Stimulated activated CD8-positive, alpha-beta memory T cell treated with anti-CD3 and anti-CD28 coated beads, Interleukin-7, amount 100 ng/mL, for 1 hour (primary cell): Measurements from ENCODE around the gene WNT4.

ENCODE experiments used
- DNase-seq, 2 donors: peaks; one replicate each; pipeline ENCODE4 v3.0.0-alpha.2; 2020; ENCODE audit warnings: low read depth in 2 of 2

The WNT4 gene

DNA sequence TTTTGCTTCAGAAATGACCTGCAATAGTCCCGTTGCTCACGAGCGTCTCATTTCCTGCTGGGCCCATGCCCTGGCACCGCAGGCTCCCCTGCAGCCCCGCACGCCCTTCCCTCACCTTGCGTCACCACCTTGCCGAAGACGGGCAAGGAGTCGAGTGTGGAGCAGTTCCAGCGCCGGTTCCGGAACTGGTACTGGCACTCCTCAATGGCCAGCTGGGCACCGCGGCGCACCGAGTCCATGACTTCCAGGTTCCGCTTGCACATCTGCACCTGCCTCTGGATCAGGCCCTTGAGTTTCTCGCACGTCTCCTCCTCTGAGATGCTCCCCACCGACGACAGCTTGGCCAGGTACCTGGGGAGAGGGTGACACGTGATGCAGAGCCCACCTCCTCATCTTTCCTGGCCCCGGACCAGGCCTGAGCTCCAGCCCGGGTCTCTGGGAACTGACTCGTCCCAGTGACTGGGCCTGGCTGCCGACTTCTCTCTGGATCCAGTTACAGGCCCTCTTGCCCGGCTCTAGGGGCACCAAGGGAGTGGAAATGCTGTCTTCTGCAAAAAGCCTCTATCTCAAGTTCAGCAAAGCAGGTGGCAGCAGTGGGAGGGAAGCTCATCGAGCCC lies 13.3 kb downstream of the WNT4 start:
- DNase-seq: no peak

DNA sequence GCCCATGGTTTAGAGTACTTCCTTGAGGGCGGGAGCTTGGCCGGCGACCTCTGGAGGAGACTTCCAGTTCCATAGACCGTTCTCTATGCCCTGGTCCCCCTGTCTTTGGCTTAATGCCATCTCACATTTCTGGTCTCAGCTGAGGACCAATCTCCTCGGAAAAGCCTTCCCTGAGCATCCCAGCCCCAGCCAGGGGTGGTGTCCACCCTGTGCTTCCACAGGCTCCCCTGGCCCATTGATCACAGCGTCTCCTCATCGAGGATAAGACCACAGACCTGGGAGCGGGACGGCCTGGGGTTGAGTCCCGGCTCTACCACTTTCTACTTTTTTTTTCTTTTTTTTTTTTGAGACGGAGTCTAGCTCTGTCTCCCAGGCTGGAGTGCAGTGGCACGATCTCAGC lies 14.5 kb downstream of the WNT4 start:
- no peak for DNase-seq

DNA sequence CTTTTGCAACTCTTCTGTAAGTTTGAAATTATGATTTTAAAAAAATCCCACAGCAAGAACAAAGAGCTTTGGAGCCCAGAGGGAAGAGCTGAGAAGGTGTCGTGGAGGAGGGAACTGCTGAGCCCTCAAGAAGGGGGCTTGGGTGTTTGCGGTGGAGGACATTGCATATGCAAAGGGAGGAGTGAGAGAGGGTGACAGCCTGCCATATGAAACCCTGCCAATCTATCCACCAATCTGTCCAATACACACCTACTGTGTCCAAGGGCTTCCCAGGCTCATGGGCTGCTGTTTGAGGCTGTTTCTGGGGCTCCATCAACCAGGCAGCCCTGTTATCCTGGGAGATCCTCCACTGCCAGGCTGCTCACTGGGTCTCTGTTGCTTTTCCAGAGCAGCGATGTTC lies 15.2 kb downstream of the WNT4 start:
- no peak for DNase-seq

DNA sequence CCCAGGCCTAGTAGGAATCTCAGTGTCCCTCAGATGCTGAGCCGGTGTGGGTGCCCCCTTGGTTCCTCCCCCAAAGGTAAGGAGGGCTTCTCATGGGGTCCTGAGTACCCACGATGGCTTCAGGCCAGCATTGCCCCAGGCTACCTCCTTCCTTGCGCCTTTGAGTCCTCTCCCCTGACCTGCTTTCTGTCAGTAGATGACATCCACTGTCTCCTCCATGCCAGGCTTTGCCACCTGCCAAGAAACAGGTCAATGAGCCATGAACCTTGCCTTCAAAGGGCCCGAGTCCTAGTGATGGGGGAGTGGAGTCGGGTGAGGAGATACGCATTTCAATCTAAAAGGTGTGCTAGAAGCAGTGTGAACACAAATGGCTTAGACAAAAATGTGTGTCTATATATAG lies 15.6 kb downstream of the WNT4 start:
- DNase-seq: no peak

DNA sequence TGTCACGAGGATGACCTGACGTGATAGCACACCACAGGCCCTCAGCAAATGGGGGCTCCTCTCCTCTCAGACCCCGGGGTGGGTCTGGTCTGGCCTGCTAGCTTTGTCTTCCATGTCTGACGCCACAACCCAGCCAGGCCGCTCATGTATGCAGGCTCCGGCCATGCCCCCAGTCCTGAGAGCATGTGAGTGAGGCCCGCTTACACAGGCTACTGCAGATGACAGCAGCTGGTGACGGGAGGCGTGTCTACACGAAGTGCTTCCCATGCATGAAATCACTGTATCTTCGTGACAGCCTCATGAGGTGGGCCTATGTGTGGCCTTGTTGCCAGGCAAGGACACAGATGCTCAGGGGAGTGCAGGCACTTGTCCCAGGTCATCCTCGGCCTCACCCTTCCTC lies 16.4 kb downstream of the WNT4 start:
- no peak for DNase-seq

DNA sequence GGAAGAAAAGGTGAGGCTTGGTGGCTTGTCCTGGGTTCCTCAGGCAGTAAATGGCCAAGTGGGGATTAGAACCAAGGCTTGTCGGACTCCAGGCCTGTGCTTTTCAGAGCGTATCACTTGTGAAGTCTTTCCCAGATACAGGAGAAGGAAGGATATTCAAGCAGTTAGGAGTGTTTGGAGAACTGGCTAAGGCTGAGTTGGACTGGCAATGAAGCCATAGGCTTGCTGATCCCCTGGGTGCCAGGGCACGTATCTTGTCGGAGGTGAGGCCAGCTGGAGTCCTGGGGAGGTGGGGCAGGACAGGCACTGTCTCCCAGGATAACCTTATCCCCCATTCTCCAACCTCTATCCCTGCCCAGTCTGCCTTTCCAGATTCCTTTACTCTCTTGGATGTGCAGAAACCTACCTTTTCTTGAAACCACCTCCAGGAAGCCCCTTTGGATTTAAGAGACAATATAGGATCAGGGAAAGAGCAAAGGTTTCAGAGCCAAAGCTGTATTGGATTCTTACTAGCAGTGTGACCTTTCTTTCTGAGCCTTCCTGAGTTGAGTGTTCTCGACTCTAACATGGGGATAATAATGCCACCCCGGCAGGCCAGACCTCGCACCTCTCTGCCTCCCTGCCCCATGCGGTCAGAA lies 18.2 kb downstream of the WNT4 start:
- DNase-seq: no peak

DNA sequence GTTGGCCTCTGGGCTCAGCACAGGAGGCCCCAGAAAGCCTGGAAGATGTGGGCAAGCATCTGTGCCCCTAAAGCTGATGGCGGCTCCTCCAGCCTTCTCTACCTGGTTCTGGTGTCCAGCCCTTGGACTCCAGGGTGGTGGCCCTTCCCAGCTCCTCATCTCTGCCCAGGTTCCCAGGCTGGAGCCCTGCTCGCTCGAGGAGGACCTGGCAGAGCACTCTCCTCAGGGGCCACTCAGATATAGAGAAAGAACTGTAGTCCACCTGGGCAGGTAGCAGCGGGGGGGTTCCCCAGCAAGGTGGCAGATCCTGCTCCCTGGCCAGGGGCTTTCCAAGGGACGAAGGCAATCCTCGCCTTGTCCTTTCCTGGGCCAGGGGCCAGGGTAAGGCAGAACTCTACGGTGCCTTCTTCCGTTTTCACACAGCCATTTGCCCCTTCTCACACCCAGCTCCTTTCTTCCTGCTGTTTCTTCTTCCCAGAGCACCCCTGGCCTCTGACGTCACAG lies 18.9 kb downstream of the WNT4 start:
- DNase-seq: no peak

DNA sequence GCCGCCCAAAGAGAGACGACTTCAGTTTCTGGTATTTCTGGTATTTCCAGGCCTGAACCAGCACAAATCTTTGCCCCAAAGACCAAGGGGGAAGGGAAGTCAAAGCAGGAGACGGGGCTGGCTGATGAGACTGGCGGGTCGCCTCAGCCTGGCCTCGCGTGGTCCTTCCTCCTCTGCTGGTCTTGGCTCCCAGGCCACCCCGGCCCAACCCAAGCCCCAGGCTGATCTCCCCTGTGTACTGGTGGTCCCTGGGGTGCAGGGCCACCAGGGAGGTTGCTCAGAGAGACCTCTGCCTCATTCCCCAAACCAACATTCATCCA lies 19.9 kb downstream of the WNT4 start:
- no peak for DNase-seq

DNA sequence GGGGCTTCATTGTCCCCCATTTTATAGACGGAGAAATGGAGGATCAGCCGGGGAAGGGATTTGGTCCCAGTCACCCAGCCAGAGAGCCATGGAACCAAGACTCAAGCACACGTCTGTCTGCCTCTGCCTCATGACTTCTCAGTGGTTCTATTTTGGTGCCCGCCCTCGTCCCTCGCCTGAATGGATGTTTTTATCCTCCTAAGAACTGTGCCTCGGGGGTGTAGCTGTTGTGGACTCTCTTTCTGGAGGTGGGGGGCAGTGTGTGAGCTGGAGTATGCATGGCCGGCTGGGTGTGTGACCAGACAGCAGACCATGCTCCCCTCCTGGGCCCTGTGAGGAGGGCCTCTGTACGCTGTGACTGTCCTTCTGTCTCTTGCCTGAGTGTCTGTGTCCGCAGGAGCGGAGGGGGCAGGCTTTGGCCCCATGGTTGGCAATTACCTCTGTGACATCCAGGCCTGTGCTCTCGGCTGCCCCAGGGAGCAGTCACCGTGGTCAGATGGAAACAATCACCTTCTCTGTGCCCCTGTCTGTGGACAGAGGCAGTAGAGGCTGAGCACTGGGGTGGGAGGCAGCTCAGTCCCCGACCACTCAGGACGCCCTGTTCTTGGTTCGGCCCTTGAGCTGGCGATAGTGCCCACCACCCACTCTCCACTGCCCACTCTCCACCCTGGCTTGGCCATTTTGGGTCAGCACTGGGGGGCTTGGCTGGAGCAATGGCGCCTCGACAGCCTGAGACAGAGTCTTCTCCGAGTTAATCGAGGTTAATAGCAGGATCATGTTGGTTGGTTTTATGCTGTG lies 20.4 kb downstream of the WNT4 start:
- no peak for DNase-seq

DNA sequence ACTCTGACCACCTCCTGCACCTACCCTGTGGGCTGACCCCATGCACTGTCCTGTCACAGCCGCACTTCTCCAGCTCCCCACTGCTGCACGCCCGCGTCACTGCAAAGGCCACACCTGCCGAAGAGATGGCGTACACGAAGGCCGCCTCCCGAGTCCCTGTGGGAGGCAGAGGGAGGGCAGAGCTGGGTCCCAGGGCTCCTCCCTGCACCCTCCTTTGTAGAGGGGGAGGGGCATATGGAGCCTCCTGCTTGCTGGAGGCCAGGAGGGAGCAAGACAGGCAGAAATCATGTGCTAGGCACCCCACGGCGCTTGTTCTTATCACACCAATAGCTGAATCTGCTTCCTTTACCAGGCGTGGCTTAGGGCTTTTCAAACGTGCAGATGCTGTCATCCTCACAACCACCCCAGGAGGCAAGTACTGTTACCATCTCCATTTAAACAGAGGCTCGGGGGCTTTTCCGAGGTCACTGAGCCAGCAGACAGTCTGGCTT lies 21.4 kb downstream of the WNT4 start:
- DNase-seq: no peak

DNA sequence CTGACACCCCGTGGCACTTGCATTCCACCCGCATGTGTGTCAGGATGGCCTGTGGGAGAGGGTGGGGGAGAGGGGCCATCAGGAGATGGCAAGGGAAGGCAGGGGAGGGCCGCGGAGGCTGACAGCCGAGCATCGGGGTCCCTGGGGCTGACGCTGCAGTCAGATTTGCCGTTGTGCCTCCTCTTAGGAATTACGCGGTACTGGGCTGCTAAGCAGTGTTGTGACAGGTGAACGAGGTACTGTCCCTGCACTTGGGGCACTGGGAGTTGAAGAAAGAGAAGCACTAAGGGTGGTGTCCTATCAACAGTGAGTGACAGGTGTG lies 22.5 kb downstream of the WNT4 start:
- DNase-seq: no peak

DNA sequence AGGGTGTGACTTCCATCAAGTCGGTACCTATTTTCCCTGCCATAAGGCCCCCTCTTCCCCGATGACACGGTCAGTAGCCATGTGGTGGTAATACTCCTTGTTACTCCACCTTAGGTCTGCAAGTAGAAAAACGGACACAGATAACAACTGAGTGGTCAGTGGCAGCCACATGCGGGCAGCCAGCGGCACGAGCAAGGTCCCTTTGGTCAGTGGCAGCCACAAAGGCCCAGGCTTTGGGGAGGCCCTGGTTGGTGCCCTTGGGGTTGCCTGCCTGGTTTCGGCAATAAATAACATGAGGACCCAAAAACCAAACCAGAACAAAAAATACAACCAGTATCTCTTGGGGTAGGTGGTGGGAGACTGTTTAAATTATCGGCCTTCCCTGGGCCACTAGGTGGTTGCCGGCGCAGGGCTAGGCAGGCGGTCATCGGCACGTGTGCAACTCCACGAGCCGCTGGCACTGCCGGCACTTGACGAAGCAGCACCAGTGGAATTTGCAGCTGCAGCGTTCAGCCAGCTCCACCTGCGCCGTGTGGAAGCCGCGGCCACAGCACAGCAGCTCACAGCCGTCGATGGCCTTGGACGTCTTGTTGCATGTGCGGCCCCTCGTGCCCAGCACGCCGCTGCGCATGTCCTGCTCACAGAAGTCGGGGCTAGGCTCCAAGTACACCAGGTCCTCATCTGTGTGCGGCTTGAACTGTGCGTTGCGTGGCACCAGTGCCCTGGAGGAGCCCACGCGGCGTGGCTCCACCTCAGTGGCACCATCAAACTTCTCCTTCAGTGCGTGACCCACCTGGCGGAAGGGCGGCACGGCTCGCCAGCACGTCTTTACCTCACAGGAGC lies 23.1 kb downstream of the WNT4 start:
- DNase-seq: no peak

DNA sequence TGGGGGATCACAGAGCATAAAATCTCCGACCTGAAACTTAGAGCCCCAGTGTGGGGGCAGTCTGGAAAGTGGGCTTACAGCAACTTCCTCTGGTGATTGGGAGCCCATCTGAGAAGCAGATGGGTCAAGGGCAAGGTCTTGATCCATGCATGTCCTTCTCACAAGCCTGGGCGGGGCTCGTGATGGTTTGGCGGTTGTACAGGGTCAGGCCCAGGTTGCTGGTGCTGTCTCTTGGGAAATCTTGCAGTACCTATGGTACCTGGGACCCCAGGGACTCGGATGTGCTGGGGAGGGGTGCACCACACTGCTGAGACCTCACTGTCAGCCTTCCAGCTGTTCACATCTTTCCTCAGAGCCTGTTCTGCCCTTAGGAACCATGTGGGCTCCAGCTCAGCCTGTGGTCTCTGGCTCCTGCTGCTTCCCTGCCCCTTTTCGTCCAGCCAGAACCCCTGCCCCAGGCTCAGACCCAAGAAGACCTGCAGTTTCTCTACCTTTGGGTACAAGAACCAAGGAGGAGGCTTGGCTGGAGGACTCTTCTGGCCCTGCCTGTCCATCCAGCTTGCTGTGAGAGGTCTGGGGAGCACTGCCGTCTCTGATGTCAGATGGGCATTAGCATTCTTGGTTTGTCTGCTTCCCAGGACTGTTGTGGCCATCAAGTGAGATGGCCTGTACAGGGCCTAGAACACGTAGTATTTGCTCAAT lies 24.5 kb downstream of the WNT4 start:
- DNase-seq: no peak

DNA sequence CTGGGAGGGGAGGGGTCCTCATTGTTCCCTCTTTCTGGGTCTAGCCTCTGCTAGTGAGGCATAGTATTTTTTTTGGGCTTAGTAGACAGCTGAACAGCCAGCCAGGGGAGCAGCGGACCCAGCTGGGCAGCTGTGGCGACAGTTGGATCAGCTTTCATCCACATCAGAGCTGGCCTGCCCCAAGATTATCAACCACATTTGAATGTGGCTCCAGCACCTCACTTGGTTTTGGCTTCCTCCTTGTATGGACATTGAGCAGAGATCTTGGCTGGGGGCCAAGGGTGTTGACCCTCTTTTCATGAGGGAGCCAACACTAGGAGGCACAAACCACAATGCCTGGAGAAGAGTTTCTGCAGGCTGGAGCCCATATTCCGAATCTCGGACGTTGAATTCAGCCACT lies 25.0 kb downstream of the WNT4 start:
- no peak for DNase-seq

DNA sequence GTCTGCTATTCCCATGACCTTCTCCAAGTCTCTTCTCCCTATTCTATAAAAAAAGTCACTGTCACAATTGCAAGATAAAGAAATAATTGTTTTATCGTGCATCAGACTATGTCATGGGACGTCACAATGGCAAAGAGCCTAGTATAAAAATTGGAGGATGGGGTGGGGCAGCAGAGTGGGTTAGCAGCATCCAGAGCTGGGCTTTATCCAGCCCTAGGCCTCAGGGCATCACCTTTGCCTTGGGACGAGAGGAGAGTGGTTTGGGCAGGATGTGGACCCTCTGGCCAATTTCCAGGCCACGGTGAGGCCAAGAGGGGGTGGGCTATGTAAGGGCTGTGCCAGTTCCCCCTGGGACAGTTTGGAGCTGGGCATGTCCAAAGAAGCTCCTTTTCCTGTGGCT lies 25.7 kb downstream of the WNT4 start:
- no peak for DNase-seq

DNA sequence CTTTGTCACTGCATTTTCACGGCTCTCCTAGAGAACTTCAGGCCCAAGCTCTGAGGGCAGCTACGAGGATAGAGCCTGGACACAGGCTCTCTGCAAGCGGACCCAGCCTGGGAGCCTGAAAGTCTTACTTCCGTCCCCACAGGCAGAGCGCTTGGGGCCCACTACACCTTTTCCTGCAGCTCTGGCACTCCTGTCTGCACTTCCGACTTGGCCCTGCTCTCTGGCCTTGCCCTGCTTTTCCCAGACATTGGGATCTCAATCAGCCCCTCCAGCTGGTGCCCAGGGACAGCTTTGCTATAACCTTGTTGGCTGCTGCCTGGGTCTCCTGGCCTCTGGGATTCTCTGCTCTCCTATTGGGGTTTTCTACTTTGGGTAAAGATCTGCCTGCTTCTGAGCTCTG lies 27.6 kb downstream of the WNT4 start:
- DNase-seq: no peak

DNA sequence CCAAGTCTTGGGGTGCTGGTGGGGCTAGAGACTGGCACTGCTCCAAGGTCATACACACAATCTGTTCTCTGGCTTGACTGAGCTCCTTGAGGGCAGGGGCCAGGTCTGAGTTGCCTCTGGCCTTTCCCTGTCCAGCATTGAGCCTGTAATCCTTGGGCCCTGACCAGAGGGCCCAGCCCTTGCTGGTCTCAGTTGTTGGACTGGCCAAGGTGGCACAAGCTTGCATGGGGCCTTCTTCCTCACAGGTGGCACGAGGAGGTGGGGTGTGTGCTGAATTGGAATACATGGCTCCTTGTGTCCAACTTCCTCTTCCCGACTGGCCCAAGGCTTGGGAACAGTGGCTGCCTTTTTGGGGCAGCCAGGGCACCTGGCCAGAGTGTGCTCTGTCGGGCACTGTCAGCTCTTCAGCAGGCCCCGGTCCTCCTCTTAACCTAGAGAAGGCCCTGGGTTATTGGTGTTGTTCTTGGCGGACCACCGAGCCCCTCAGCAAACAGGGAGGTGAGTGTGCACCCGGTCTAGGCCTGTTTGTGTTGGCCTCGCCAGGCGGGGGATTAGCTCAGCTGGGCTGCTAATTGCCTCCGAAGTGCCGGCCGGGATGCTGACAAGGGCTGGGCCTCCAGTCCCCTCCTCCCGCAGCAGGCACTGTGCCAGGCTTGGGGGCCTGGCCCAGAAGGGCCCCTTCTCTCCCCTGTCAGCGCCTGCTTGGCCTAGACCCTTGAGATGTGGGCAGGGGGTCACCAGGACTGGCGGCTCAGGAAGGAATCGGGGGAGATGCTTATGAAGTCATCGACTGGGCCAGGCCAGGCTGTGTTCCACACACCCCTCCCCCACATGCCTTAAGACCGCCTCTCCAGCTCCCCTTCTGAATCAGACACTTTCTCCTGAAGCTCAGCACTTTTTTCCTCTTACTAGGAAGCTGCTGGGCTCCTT lies 28.5 kb downstream of the WNT4 start:
- no peak for DNase-seq

DNA sequence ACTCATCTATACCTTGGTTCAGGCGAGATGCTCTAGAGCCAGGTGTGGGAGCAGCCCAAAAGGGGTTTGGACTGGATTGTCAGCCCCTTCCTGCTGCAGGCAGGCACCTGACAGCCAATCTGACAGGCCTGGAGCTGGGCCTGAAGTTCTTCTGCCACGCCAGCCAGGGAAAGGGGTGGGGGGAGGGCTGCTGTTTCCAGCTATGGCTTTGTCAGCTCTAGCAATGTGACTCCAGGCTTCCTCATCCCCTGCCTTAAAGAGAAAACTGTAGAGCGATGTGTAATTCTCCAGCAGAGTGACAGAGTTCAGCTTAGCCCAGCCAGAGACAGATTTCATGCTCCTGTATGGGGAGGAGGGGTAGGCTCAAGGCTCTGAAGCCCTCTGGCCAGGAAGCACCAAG lies 30.3 kb downstream of the WNT4 start:
- no peak for DNase-seq

DNA sequence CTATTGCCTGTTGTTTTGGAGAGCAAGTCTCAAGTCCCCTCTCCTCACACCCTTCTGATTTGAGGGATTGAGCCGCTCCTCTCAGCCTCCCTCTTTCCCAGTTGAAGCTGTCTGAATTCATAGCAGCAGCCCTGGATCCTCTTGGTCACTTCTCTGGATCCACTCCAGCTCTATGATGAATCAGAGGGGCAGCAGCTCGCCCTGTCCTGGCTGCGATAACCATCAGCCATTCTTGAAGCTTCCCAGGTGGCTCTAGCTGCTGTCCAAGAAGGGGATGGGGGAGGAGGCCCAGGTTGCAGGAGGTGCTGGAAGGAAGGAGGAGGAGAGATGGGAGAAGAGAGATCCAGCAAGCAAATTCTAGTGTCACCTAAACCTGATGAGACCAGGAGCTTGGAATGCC lies 31.3 kb downstream of the WNT4 start:
- DNase-seq: no peak

DNA sequence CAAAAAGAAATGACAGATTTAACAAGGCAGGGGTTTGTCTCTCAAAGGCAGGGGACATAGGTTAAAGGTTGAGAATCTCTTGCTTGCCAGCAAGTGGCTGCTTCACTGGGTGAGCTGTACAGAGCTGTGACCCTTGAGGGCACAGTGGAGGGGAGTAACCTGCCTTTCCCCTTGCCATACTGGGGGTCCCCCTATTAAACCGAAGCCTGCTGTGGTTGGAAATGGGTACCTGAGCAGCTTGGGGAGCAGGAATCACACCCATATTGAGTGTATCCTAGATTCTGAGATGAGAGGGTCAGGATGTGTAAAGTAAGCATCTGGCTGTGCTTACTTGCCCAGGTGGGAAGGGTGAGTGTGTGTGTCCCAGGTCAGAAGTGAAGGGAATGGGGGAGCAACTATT lies 31.8 kb downstream of the WNT4 start:
- no peak for DNase-seq

DNA sequence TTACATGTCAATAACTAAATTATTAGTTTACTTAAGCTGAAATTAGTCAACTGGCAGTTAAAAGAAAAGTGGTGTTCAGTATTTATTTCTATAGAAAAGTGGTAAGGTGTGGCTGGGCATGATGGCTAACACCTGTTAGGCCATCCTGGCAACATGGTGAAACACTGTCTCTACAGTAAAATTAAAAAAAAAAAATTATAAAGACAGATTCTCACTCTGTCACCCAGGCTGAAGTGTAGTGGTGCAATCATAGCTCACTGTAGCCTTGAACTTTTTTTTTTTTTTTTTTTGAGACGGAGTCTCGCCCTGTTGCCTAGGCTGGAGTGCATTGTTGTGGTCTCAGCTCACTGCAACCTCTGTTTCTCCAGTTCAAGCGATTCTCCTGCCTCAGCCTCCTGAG lies 32.9 kb downstream of the WNT4 start:
- no peak for DNase-seq
